HG02571 (cell line): ENCODE measurements around the gene DRC7.
"Not testable (repeated sequence)": the region's sequence is repeated elsewhere in the genome, so short reads cannot be mapped to it uniquely, and the experiment has no call there.

ENCODE experiments used
- ATAC-seq: cut with Tn5 transposase; IDR thresholded peaks from one replicate; pipeline ENCODE4 v1.9.1; 2021; ENCODE audit warnings: mild to moderate bottlenecking, moderate library complexity; ENCODE audit not compliant: unreplicated experiment

DRC7 gene

GRCh38 chr16:57734308-57734924, 39.8 kb downstream of the DRC7 start:
- ATAC-seq, result no peak

DNA sequence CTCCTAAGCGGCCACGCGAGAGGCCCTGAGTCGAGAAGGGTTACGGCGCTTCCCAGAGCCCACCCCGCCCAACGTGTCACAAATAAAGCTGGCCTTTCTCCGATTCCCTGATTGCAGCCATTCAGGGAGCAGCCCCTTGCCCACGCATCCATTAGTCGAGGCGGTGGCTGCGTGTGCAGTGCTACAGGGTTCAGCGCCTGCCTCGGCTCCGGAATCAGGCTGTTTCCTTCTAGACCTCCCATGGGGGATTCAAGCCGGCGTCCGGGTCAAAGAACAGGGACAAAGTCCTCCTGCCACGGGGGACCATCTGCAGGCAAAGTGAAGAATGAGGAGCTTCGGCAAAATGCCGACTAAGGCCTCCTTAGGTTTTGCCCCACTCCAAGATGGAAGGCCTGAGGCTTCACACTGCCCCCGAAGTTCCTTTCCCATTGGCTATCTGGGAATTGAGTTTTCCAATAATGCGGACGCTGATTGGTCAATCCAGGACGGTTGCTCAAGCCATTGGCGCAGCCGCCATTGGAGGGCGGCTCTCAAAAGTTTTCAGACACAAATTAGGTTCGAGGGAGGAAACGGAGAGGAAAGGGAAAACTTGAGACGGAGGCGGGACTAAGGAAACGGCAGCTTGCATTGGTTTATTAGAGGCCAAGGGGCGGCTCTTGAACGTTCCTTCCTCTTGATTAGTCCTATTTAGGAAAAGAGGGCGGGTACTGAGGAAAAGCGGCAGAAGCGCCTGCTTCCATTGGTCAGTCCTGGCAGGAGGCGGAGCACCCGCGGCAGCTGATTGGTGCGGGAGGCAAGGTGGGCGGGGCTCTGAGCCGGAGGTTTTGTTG, 40.5 kb downstream of the DRC7 start:
- peak; percentile 91 for ATAC-seq

DNA sequence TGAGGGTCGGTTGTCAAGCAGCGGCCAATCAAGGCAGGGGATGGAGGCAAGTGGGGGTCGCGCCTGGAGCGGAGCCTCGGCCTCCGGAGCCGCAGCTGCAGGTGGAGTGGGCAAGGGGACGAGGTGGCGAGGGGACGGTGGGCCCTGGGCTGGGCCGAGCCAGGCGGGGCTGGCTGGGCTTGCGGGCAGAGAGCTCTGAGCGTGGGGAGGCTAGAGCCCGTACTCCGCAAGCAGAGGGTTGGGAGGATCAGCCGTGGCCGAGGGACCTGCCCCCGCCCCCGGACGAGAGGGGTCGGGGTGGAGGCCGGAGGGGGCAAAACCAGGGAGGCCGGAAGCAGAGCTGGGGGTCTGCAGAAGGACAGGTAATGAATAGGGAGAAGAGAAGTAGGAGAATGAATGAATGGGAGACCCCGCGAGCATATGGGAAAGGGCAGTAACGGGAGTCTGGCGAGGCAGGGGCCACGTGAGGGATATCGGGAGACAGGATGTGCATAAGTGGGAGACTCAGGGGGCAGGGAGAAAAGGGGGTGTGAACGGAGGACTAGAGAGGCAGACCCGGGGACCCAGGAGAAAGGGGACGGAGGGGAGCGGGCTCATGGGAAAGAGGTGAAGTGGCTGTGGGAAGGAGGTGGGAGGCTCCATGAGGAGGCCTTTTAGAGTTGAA, 41.3 kb downstream of the DRC7 start, which contains the start of gene KATNB1:
Gene KATNB1 (plus strand): TSS at position 16 of the 664 bp plus-strand sequence. CDS start 1,474 bp downstream, outside the sequence.
- ATAC-seq, result no peak

- no peak for ATAC-seq
Measured at GRCh38 chr16:57736419-57737351, 42.1 kb downstream of the DRC7 start.

DNA sequence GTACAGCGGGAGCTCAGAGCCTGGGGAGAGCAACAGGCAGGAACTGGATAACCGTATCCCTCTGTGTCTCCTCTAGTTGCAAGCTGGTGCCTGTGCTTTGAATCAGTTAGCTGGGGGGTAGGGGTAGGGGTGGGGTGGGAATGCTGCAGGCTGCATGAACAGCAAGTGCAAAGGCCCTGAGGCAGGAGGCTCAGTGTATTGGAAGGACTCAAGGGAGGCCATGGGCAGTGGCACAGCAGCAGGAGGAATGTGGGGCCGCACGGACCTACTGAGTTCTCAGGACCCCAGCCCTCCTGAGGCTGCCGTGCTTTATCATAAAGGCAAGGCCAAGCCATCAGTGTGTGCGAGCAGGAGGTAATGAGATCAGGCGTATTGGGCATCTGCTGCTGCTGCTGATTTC, 44.2 kb downstream of the DRC7 start:
- ATAC-seq, result no peak

DNA sequence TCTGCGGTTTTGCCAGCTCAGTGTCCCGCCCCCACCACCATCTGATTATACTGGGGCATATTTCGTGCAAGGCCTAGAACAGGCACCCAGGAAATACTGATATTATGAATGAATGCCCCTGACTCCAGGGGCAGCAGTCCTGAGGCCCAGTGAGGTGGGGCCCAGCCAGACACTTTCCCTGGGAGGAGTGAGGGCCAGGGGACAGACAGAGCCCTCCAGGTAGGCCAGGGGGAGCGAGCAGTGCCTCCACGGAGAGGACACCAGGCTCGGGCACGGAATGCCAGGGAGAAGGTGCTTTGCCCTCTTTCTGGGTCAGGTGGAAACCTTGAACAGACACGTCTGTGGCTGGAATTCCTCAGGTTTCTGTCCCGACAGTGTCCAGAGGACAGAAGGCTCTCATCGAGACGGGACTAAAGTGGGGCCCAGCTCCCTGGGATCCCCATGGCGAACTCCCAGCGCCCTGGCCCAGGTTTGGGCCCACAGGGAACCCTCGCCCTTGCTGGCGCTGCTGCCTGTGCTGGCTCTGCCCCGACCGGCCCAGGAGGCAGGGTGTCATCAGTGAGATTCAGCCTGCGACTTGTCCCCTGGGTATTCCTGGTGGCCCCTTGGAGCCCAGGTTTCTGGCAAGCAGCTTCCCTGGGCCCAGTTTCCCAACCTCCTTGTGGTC, 45.3 kb downstream of the DRC7 start:
- no peak for ATAC-seq

DNA sequence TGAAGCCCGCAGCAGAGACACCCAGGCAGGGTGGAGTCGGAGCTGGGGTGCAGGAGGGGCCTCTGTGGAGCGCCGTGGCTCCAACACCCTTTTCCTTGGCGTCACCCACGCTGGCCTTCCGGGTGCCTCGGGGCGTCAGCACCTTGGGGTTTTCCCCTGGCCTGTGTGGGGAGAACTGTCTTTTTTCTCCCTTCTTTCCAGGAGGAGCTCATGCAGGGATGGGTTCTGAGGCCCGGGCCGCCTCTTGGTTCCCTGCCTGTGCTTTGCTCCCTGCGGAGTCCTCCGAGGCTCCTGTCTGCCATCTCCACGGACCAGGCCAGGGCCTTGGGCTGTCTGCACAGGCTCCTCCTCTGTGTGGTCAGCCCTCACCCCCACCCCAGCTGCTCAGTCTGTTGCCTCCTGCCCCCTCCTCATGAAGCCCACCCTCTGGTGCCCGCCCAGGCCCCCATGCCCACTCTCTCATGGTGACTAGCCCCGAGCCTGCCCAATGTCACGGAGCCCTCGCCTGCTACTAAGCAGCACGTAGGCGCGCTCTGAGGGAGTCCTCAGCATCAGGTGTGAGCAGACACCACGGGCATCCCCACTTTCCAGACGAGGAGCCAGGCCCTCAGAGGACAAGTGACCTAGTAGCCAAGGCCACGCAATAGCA, 45.9 kb downstream of the DRC7 start:
- no peak for ATAC-seq

DNA sequence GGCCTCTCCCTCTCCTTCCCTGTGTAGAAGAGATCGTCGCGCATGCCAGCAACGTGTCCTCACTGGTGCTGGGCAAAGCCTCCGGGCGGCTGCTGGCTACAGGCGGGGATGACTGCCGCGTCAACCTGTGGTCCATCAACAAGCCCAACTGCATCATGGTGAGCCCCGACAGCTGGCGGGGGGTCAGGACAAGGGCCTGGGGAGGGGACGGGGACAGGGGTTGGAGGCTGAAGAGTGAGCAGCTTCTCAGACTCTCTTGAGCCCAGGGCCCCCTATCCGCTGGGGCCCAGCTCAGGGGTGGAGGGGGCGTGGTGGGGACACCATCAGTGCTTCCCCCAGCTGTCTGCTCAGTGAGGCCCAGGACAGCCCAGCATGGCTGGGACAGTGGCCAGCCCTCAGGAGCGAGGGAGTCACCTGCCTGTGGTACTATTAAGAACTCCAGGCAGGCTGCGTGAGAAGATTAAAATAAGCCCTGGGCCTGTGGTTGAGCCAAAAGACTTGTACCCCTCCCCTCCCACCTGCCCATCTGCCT, 47.1 kb downstream of the DRC7 start:
- ATAC-seq, result no peak

GRCh38 chr16:57742543-57742942, 47.9 kb downstream of the DRC7 start:
- no peak for ATAC-seq

DNA sequence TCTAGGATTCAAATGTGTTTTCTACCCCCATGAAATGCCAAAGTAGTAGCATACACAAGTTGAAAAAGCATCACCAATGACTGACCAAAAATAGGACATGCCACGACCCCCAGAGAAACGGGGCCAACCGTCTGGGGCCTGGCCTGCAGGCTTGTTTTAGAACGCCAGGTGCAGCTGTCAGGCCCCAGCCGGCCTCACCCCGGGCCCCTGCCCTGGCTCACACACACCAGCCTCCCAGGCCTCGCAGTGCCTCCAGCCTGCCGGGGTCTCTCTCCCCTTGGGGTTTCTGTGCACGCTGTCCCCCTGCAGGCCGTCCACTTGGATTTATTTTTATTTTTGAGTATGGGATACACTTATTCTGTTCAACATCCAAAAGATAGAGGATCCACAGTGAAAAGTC, 48.9 kb downstream of the DRC7 start:
- no peak for ATAC-seq

DNA sequence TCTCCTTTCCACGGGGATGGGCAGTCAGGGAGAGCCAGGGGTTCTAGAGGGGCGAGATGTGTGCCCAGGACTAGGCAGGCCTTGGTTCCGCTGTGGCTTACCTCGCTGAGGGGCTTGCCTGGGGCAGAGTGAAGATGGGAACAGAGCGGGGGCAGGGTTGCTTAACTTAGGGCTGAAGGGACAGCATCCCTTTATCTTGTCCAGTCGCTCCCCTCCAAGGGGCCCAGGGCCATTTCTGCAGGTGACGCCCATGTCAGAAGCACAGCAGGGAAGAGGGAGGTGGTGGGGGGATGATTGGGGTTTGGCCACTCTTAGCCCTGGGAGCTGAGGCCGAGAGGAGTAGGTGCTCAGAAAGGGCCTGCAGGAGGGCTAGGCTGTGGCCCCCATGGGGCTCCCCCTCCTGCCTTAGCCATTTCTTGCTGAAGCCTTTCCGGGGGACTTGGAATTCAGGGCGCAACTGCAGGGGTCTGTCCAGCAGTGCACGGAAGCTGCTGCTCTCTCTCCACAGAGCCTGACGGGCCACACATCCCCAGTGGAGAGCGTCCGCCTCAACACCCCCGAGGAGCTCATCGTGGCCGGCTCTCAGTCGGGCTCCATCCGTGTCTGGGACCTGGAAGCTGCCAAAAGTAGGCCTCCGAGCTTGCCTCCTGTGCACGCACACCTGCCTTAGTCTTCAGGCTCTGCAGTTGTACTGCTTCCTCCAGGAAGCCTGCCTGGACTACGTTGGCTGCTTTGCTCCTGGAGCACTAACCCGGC, 49.5 kb downstream of the DRC7 start:
- no peak for ATAC-seq

- no peak for ATAC-seq
Measured at GRCh38 chr16:57744642-57744903, 50.0 kb downstream of the DRC7 start.

DNA sequence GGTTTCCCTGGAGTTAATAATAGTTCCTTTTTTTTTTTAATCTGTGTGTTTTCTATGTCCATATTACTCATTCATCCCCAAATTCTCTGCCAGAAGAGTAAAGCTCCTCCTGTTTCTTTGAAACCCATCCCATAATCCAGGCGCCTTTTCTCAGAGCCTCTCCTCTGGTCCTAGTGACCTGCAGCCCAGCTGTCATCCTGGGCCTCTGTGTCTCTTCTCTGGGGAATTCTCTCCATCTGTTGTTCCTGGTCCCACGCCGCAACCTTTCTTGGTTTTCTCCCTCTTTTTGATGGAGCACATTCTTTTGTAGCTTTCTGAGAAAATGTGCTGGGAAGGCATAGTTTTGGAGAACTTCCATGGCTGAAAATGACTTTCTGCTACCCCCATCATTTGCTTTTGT, 51.2 kb downstream of the DRC7 start:
- no peak for ATAC-seq

DNA sequence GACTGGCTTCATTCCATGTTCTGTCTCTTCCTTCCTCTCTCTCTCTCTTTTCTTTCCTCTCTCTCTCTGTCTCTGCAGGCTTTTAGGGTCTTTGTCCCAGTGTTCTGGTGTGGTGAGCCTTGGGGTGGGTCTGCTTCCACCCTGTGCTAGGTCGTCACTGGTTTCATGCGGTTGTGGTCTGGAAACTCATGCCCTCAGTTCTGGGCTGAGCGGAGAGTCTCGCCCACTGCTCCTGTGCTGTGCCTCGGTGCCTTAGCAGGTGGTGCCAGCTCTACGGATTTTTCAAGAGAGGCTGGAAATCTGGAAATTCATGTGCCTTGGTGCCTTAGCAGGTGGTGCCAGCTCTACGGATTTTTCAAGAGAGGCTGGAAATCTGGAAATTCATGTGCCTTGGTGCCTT, 51.7 kb downstream of the DRC7 start:
- not testable (repeated sequence) for ATAC-seq

- no peak for ATAC-seq
Measured at GRCh38 chr16:57747091-57747490, 52.5 kb downstream of the DRC7 start.

GRCh38 chr16:57747496-57747895, 52.9 kb downstream of the DRC7 start:
- ATAC-seq, result no peak

DNA sequence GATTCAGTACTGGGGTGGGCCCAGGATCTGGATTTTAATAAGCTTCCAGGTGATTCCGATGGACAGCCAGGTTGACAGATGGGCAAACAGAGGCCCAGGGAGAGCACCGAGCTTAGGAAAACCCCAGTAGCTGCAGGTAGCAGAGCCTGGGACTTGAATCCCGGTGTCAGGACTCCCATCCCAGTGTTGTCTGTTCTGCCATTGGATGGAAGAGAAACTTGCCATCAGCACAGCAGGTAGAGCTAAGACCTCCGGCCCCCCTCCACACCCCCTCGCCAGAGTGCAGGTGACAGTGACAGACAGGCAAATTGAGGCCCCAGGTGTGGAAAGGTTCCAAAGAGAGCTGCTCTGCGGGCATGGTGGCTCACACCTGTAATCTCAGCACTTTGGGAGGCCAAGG, 53.4 kb downstream of the DRC7 start:
- ATAC-seq, result no peak

- no peak for ATAC-seq
Measured at GRCh38 chr16:57748596-57748995, 54.0 kb downstream of the DRC7 start.

- ATAC-seq, result no peak
Measured at GRCh38 chr16:57749101-57749692, 54.6 kb downstream of the DRC7 start.
